Esophagus muscularis mucosa (tissue), 4 donors: ENCODE results near the gene EPHB3.

Experiments
- CTCF ChIP-seq, 3 experiments: fragments of 200-600 bp in 2 of 3; fragments of 450-650 bp in 1 of 3; sonication (generic) in 2 of 3; IDR thresholded peaks; one replicate each; pipeline ENCODE4 v1.5.1; 2017 to 2019; ENCODE audit warnings: antibody characterized with exemption in 3 of 3, mild to moderate bottlenecking in 2 of 3, moderate library complexity in 1 of 3
- EP300 ChIP-seq: sonication (generic); formaldehyde crosslinking; IDR thresholded peaks from one replicate; pipeline ENCODE4 v1.6.1; 2017; ENCODE audit warnings: antibody characterized with exemption
- POLR2AphosphoS5 ChIP-seq, 2 donors: sonication (generic); formaldehyde crosslinking; IDR thresholded peaks; one replicate each; pipeline ENCODE4 v1.6.1; 2017; ENCODE audit warnings: antibody characterized with exemption in 2 of 2

GRCh38 chr3:184564685-184565385, 3.2 kb downstream of the EPHB3 start:
- TF ChIP-seq POLR2AphosphoS5 (IDR thresholded peaks at IDR 0.05) (no peak), CTCF (IDR thresholded peaks at IDR 0.05) (no peak), EP300 (no peak)
